Glomerular visceral epithelial cell (primary cell): ENCODE results near the gene PPIB.
"Not testable (repeated sequence)": the region's sequence is repeated elsewhere in the genome, so short reads cannot be mapped to it uniquely, and the experiment has no call there.

Experiments used
- DNase-seq: peaks from one replicate; pipeline ENCODE4 v3.0.0-alpha.2; 2016; ENCODE audit errors: extremely low spot score

Gene PPIB

GRCh38 chr15:64110108-64110701 lies 52.6 kb downstream of the PPIB start:
- DNase-seq = not testable (repeated sequence)

GRCh38 chr15:64107337-64107736 lies 55.5 kb downstream of the PPIB start:
- DNase-seq = no peak
